GM13976 (cell line): Measurements from ENCODE around the gene TMBIM1.

Source experiments
- DNase-seq: peaks from one replicate; pipeline ENCODE4 v3.0.0; 2012; ENCODE audit warnings: low spot score
- in situ Hi-C: fragments of 300-500 bp; cut with MboI; formaldehyde crosslinking; loops from one replicate; pipeline ENCODE4 v1.12.0; 2022; ENCODE audit warnings: low sequenced_read_pairs, mixed read lengths, inconsistent platforms; ENCODE audit not compliant: unreplicated experiment
- TF ChIP-seq, protein P1 (sequence below): IDR thresholded peaks from 2 replicates; pipeline ENCODE4 v1.5.1; 2012; ENCODE audit warnings: borderline replicate concordance, mild to moderate bottlenecking; ENCODE audit not compliant: insufficient read depth; ENCODE audit errors: extremely low read depth, missing control alignments, control extremely low read depth

The TMBIM1 gene

DNA sequence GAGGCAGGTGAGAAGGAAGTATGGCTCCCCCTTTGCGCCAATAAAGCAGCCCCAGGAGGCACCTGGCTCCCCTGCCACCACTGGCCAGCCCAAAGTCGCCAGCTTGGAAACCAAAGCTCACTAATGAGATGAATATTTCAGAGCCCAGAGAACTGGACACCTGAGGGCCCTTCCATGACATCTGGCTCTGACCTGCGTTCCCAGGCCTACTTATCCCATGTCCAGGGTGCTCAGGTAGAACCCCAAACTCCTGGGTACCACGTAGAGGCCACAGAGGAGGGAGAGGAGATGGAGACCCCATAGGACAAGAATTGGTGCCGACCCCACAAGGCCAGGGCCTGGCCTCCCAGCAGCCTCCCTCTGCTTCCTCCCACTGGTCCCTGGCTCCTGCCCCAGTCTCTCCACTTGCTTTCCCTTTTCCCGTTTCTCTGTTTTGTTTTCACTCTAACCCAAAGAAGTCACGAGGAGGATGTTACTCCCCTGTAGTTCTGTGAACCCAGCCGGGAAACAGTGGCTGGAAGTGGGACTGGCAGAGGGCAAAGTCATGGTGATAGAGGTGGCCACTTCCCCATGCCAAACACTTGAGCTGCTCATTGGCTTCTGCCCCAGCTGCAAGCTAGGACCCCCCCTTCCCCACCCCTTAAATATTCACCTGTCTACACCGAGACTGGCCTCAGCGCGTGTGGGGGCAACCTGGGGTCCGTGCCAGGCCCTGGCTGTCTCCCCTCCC is 820 bp downstream of the TMBIM1 start:
- in situ Hi-C loops, result no loop called here
- no peak for DNase-seq
- TF ChIP-seq, protein P1, sequence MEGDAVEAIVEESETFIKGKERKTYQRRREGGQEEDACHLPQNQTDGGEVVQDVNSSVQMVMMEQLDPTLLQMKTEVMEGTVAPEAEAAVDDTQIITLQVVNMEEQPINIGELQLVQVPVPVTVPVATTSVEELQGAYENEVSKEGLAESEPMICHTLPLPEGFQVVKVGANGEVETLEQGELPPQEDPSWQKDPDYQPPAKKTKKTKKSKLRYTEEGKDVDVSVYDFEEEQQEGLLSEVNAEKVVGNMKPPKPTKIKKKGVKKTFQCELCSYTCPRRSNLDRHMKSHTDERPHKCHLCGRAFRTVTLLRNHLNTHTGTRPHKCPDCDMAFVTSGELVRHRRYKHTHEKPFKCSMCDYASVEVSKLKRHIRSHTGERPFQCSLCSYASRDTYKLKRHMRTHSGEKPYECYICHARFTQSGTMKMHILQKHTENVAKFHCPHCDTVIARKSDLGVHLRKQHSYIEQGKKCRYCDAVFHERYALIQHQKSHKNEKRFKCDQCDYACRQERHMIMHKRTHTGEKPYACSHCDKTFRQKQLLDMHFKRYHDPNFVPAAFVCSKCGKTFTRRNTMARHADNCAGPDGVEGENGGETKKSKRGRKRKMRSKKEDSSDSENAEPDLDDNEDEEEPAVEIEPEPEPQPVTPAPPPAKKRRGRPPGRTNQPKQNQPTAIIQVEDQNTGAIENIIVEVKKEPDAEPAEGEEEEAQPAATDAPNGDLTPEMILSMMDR, result no peak

DNA sequence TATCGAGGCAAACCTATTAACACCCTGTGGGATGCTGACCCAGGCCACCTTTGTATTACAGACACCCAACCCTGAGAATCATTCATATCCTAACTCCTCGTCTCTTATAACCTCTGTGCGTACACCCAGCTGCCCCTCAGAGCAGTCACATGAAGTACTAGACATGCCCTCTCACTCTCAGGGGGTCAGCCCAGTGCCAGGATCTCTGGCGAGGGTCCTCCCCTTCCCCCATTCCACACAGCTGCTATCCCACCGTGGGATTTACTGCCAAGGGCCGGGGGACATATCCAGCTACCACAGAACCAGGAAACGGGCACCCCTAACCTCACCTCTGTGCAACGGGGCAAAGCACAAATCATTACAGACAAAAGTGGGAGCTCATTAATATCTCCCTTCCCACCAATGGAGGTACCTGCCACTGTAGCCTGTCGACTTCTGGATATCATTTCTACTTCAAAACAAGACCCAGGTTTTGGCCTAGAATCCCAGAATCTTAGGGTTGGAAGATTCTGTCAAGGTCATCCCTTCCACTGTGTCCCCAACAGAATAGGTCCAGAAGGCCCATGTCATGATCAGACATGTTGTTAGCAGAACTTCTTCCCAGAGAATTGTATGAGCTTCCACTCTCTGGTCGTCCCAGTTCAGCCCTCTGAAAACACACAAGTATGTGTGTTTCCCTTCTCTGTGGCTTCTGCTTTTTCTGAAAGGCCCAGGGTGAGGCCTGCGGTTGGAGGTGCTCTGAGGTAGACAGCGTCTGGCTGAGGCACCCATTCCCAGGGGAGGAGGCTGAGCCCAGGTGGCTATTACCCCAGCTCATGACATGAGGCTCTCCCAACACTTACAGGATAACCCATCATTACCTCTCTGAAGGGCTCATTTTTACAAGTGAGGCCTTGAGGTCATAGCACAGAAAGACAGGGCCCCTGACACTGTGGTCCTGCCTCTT is 1.7 kb downstream of the TMBIM1 start:
- DNase-seq, result peak; percentile 70
- in situ Hi-C loops, result no loop called here
- TF ChIP-seq, protein P1, result no peak

DNA sequence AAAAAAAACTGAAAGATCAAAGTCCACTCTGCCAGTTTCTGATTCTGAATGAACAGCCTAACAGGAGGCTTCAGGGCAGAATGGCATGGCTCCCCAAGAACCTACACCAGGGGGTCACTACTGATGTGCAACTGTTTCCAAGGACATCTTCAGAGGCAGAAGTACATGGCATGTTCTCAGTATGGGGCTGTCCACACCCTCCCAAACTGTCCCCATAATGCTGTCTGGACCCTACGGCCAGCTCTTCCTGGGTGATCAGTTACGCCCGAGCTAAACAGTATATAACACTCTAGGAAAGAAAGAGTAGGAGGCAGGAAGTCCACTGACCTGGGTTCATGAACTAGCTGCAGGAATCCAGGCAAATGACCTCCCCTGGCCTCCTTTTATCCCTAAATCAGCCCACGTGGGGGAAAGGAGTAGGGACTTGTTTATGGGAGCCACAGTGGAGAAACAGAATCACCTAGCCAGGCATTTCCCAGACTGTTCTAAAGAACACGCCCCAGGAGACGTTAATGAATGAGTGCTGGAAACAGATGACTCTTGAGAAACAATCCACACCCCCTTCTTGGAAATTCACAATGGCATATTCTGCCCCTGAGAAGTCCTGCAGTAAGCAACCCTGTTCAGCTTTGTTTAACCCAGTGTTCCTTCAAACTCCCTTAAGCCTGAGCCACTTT is 2.5 kb downstream of the TMBIM1 start:
- in situ Hi-C loops, result no loop called here
- TF ChIP-seq, protein P1, result no peak
- no peak for DNase-seq

DNA sequence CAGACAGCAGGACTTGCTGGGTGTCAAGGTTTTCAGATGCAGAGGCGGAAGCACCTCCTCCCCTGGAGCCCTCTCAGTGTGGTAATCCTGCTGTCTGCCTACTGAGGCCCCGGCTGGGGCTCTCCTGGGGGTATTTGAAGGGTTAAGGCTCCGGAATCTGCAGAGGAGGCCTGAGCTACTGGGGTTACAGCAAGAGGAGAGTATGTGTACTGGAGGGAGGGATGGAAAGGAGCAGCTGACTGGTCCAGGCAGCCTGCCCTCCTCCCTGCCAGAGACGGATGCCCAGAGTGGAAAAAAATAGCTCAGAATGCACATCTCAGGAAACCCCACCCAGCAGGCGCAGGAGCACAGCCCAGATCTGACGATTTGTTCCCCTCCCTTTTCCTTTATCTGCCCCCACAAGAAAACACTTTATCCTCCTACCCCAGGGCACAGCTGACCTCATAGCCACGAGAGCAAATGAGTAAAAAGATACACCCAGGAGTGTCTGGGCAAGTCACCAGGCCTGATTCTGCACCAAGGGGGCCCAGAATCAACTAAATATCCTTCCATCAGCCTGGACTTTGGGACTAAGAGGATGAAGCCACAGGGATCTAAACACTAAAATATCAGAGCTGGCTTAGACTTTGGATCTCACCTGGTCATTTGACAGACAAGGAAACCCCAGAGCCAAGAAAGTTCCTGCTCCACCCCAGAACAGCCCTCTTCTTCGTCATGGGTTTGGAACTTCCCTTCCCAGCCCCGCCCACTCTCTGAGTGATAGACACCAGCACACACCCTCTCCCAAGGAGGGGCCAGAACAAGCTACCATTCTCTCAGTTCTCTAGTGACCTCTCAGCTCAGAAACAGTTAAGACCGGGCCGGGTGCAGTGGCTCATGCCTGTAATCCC is 5.5 kb downstream of the TMBIM1 start:
- in situ Hi-C loops, result no loop called here
- TF ChIP-seq, protein P1, result no peak
- DNase-seq, result peak; percentile 89

DNA sequence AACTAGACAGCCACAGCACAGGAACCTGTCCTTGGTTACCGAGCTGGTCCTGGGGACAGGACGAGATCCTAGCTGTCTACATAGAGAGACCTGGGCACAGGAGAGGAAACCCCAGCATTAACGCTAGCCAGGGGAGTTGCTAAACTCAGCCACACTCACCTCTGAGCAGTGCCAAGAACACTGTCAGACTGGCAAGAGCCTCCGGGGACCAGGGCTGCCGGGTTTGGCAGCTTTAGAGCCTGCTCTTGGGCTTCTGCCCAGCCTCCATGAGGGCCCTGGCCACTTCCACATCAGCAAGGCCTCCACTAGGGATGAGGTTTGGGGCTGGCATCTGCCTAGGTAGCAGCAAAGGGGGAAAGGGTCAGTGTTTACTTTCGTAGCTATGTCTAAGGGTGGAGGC is 6.7 kb downstream of the TMBIM1 start:
- DNase-seq, result no peak
- in situ Hi-C loops, result no loop called here
- TF ChIP-seq, protein P1, result no peak
